MM.1S (cell line): ENCODE measurements around the gene C17orf107.

Source experiments
- DNase-seq: peaks from one replicate; pipeline ENCODE4 v3.0.0-alpha.2; 2015
- H2AFZ ChIP-seq: fragments of 300-600 bp; sonication (generic); 2 replicates; pipeline ENCODE4 v1.6.0; 2016; ENCODE audit warnings: antibody characterized with exemption, low read length
- H3F3A ChIP-seq: fragments of 300-600 bp; sonication (generic); 2 replicates; pipeline ENCODE4 v1.6.1; 2016; ENCODE audit warnings: mild to moderate bottlenecking, antibody characterized with exemption, low read length, moderate library complexity, mixed read lengths; ENCODE audit not compliant: insufficient read depth
- H3K27ac ChIP-seq: fragments of 300-600 bp; sonication (generic); 2 replicates; pipeline ENCODE4 v1.5.1; 2016; ENCODE audit warnings: mild to moderate bottlenecking, low read length
- H3K27me3 ChIP-seq: fragments of 300-600 bp; sonication (generic); replicated peaks from 2 replicates; pipeline ENCODE4 v1.6.0; 2016; ENCODE audit warnings: low read length; ENCODE audit not compliant: insufficient read depth
- H3K36me3 ChIP-seq: fragments of 300-600 bp; sonication (generic); replicated peaks from 2 replicates; pipeline ENCODE4 v1.6.1; 2016; ENCODE audit warnings: mild to moderate bottlenecking, low read length, mixed read lengths; ENCODE audit not compliant: insufficient read depth
- H3K4me1 ChIP-seq: fragments of 300-600 bp; sonication (generic); 2 replicates; pipeline ENCODE4 v1.6.1; 2016; ENCODE audit warnings: low read length, mixed read lengths
- H3K4me2 ChIP-seq: fragments of 300-600 bp; sonication (generic); 2 replicates; pipeline ENCODE4 v1.6.0; 2016; ENCODE audit warnings: low read depth, low read length
- H3K4me3 ChIP-seq: fragments of 300-600 bp; sonication (generic); 2 replicates; pipeline ENCODE4 v1.5.1; 2016; ENCODE audit warnings: low read length, mixed read lengths
- H3K79me2 ChIP-seq: fragments of 300-600 bp; sonication (generic); 2 replicates; pipeline ENCODE4 v1.6.1; 2016; ENCODE audit warnings: mixed run types, low read length, mixed read lengths
- H3K9ac ChIP-seq: fragments of 300-600 bp; sonication (generic); 2 replicates; pipeline ENCODE4 v1.6.1; 2016; ENCODE audit warnings: low read length, mixed read lengths
- H3K9me2 ChIP-seq: fragments of 300-600 bp; sonication (generic); replicated peaks from 2 replicates; pipeline ENCODE4 v1.6.1; 2016; ENCODE audit warnings: mild to moderate bottlenecking, low read length, mixed read lengths; ENCODE audit not compliant: insufficient read depth
- H3K9me3 ChIP-seq: fragments of 300-600 bp; sonication (generic); replicated peaks from 2 replicates; pipeline ENCODE4 v1.6.1; 2016; ENCODE audit warnings: mild to moderate bottlenecking, low read length, mixed read lengths; ENCODE audit not compliant: insufficient read depth
- H4K20me1 ChIP-seq: fragments of 300-600 bp; sonication (generic); 2 replicates; pipeline ENCODE4 v1.6.1; 2016; ENCODE audit warnings: mild to moderate bottlenecking, low read length, moderate library complexity, mixed read lengths; ENCODE audit not compliant: insufficient read depth
- EZH2 ChIP-seq: fragments of 300-600 bp; sonication (generic); optimal IDR thresholded peaks from 2 replicates; pipeline ENCODE3; 2017; ENCODE audit warnings: low read depth, mild to moderate bottlenecking, antibody characterized with exemption, low read length, mixed read lengths
- EZH2phosphoT487 ChIP-seq: fragments of 300-600 bp; sonication (generic); IDR thresholded peaks from 2 replicates; pipeline ENCODE4 v1.6.1; 2018; ENCODE audit warnings: antibody characterized with exemption, low read length
- TF ChIP-seq, protein P1 (sequence below): fragments of 300-600 bp; sonication (generic); IDR thresholded peaks from 2 replicates; pipeline ENCODE4 v1.5.1; 2016; ENCODE audit warnings: antibody characterized with exemption, low read length, mixed read lengths

The C17orf107 gene

DNA sequence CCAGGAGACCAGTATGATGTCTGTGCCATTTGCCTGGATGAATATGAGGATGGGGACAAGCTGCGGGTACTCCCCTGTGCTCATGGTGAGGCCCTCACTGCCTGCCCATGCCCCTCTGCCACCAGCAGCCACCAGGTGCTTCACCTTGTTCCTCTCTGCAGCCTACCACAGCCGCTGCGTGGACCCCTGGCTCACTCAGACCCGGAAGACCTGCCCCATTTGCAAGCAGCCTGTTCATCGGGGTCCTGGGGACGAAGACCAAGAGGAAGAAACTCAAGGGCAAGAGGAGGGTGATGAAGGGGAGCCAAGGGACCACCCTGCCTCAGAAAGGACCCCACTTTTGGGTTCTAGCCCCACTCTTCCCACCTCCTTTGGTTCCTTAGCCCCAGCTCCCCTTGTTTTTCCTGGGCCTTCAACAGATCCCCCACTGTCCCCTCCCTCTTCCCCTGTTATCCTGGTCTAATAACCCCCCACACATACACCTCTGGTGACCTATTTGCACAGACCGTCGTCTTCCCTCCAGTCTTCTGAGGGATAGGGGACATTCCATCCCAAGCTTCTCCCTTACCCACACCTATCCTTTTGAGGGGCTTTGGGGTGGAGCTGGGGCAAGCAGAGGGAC, 45.3 kb downstream of the C17orf107 start:
- Histone ChIP-seq H3K9ac (no peak overlapping the region; the same call in 1 of the 2 replicates), H3K27ac (peak overlapping the region; percentile 55; the same call in 1 of the 2 replicates), H4K20me1 (peaks cover 28% of the 10 kb centered on the region), H3K4me1 (peaks cover 35% of the 10 kb centered on the region), H3K27me3 (no peaks in the 10 kb centered on the region), H2AFZ (no peak overlapping the region), H3K79me2 (peaks cover 81% of the 10 kb centered on the region), H3K4me2 (peak overlapping the region; percentile 95; the same call in 1 of the 2 replicates), H3K9me3 (no peaks in the 10 kb centered on the region), H3K9me2 (no peaks in the 10 kb centered on the region), H3F3A (peaks cover 80% of the 10 kb centered on the region), H3K4me3 (no peak overlapping the region), H3K36me3 (no peaks in the 10 kb centered on the region)
- no peak for DNase-seq
- TF ChIP-seq EZH2, result no peak
- TF ChIP-seq, protein P1, sequence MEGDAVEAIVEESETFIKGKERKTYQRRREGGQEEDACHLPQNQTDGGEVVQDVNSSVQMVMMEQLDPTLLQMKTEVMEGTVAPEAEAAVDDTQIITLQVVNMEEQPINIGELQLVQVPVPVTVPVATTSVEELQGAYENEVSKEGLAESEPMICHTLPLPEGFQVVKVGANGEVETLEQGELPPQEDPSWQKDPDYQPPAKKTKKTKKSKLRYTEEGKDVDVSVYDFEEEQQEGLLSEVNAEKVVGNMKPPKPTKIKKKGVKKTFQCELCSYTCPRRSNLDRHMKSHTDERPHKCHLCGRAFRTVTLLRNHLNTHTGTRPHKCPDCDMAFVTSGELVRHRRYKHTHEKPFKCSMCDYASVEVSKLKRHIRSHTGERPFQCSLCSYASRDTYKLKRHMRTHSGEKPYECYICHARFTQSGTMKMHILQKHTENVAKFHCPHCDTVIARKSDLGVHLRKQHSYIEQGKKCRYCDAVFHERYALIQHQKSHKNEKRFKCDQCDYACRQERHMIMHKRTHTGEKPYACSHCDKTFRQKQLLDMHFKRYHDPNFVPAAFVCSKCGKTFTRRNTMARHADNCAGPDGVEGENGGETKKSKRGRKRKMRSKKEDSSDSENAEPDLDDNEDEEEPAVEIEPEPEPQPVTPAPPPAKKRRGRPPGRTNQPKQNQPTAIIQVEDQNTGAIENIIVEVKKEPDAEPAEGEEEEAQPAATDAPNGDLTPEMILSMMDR, result no peak

DNA sequence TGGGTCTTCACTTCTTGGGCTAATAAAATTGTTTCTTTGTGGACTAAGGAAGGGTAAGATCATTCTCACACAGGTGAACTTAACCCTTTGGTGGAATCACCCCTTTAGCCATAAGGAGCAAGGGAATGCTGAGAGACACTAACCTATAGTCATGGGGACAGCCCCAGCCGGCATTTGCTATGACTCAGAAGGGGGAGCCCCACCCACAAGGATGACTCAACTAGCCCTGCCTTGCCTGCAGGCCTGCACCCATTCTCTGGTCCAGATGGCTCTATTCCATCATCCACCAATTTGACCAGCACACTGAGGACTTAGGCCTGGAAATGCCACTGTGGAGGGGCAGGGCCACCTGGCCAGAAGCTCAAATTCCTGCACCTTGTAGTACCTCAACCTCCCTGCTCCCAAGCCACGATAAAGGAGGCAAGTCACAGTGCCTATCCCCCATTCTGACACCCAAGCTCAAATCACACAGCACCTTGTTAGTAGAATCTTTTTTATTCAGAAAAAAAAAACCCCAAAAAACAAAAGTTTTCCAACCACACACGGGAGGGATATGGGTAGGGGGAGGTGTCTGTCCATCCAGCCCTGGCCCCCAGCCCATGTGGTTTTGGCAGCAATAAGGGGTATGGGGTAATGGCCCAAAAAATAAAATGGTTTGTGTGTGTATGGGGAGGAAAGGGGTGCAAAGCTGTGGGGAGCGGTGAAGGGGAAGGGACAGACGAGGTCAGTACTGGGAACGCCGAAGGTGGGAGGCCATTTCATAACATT, 46.0 kb downstream of the C17orf107 start:
- H3K4me2 ChIP-seq, result peak overlapping the region; percentile 95
- H3K4me1 ChIP-seq, result peaks cover 35% of the 10 kb centered on the region
- no peaks in the 10 kb centered on the region for H3K36me3 ChIP-seq
- no peak for TF ChIP-seq EZH2
- TF ChIP-seq EZH2phosphoT487, result no peak
- TF ChIP-seq, protein P1, result no peak
- no peak overlapping the region for H3K4me3 ChIP-seq
- peaks cover 83% of the 10 kb centered on the region for H3K79me2 ChIP-seq
- DNase-seq, result peak; percentile 61
- H3K9ac ChIP-seq, result no peak overlapping the region; the same call in 1 of the 2 replicates
- no peaks in the 10 kb centered on the region for H3K9me2 ChIP-seq
- H3F3A ChIP-seq, result peaks cover 81% of the 10 kb centered on the region
- H3K9me3 ChIP-seq, result no peaks in the 10 kb centered on the region
- H4K20me1 ChIP-seq, result peaks cover 28% of the 10 kb centered on the region
- no peak overlapping the region for H2AFZ ChIP-seq
- peak overlapping the region; percentile 55; the same call in 1 of the 2 replicates for H3K27ac ChIP-seq
- no peaks in the 10 kb centered on the region for H3K27me3 ChIP-seq

DNA sequence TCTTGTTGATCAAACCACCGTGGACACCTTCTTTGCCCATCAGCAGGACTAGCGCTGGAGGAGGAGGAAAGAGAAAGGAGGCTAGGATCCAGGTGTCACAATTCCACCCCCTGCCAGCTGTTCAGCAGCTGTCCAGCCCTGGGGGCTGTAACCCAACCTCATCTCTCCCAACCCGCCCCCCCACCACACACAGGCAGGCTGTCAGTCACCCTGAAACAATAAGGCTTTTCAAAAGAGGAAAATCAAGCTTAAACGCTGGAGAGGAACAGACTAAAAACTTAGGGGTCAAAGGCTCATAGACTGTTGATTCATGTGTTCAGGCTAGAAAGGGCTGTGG, 46.6 kb downstream of the C17orf107 start:
- H3F3A ChIP-seq, result peaks cover 78% of the 10 kb centered on the region
- H3K4me3 ChIP-seq, result peak overlapping the region; percentile 99
- peak overlapping the region; percentile 99; the same call in 1 of the 2 replicates for H3K9ac ChIP-seq
- peak overlapping the region; percentile 55; the same call in 1 of the 2 replicates for H3K27ac ChIP-seq
- no peak overlapping the region for H2AFZ ChIP-seq
- H4K20me1 ChIP-seq, result peaks cover 28% of the 10 kb centered on the region
- no peaks in the 10 kb centered on the region for H3K9me3 ChIP-seq
- H3K79me2 ChIP-seq, result peaks cover 80% of the 10 kb centered on the region
- H3K27me3 ChIP-seq, result no peaks in the 10 kb centered on the region
- TF ChIP-seq, protein P1, result no peak
- TF ChIP-seq EZH2 (no peak), EZH2phosphoT487 (no peak)
- DNase-seq, result no peak
- peak overlapping the region; percentile 95 for H3K4me2 ChIP-seq
- H3K4me1 ChIP-seq, result peaks cover 41% of the 10 kb centered on the region
- no peaks in the 10 kb centered on the region for H3K9me2 ChIP-seq
- H3K36me3 ChIP-seq, result no peaks in the 10 kb centered on the region
